ENCODE measurements around the gene TGFB3. TPM values are rescaled to one million over a fixed set of nuclear protein-coding genes. Genes with fewer than 3 reads are reported as not detected.

Gene TGFB3
- total RNA-seq, 2 experiments from 2014 or later, result 8.4 to 11.8 TPM

- DNase-seq, result no peak
- no peaks in the 10 kb centered on the region for H3K27me3 ChIP-seq (ENCODE audit: control insufficient read depth in 1 of 2, insufficient read depth in 2 of 2, low read length in 2 of 2)
- ATAC-seq (ENCODE audit: poor library complexity), result no peak
- no peaks in the 10 kb centered on the region for H3K4me1 ChIP-seq (ENCODE audit: insufficient read depth, low read length)
- H3K27ac Mint-ChIP-seq, result no peak overlapping the region
- peaks cover 28% of the 10 kb centered on the region for H3K36me3 ChIP-seq (ENCODE audit: insufficient read depth, low read length)
- intact Hi-C loops (cut with DNase I, micrococcal nuclease), result no loop called here
- peaks cover 74% of the 10 kb centered on the region for H3K36me3 Mint-ChIP-seq (ENCODE audit: low read depth)
- TF ChIP-seq CTCF (IDR thresholded peaks at IDR 0.05), result no peak
- CTCF ChIA-PET, result no interaction called here
- POLR2A ChIA-PET, result no interaction called here
- no peak overlapping the region for H3K27ac ChIP-seq (ENCODE audit: low read depth in 1 of 2, low read length in 2 of 2)
- H3K4me3 ChIP-seq (ENCODE audit: low read length), result no peak overlapping the region
- H3K9me3 ChIP-seq (ENCODE audit: control insufficient read depth in 1 of 2, insufficient read depth in 1 of 2, low read length in 2 of 2), result no peaks in the 10 kb centered on the region
- no peak overlapping the region for H3K4me3 Mint-ChIP-seq
- no peaks in the 10 kb centered on the region for H3K4me1 Mint-ChIP-seq (ENCODE audit: low read depth)
- no peaks in the 10 kb centered on the region for H3K27me3 Mint-ChIP-seq
- no peaks in the 10 kb centered on the region for H3K9me3 Mint-ChIP-seq
Measured at GRCh38 chr14:75995372-75996041, 13.7 kb upstream of the TGFB3 start.

GRCh38 chr14:75993567-75994041 lies 11.8 kb upstream of the TGFB3 start:
- DNase-seq (no peak), ATAC-seq (ENCODE audit: poor library complexity) (no peak)
- Histone ChIP-seq H3K9me3 (ENCODE audit: control insufficient read depth in 1 of 2, insufficient read depth in 1 of 2, low read length in 2 of 2) (no peaks in the 10 kb centered on the region), H3K27me3 (ENCODE audit: control insufficient read depth in 1 of 2, insufficient read depth in 2 of 2, low read length in 2 of 2) (no peaks in the 10 kb centered on the region), H3K36me3 (ENCODE audit: insufficient read depth, low read length) (peaks cover 31% of the 10 kb centered on the region), H3K27ac (ENCODE audit: low read depth in 1 of 2, low read length in 2 of 2) (no peak overlapping the region), H3K4me1 (ENCODE audit: insufficient read depth, low read length) (no peaks in the 10 kb centered on the region), H3K4me3 (ENCODE audit: low read length) (no peak overlapping the region)
- POLR2A ChIA-PET, result no interaction called here
- intact Hi-C loops (cut with DNase I, micrococcal nuclease), result no loop called here
- Mint-ChIP-seq H3K27me3 (no peaks in the 10 kb centered on the region), H3K4me3 (no peak overlapping the region), H3K9me3 (no peaks in the 10 kb centered on the region), H3K27ac (no peak overlapping the region), H3K36me3 (ENCODE audit: low read depth) (peaks cover 69% of the 10 kb centered on the region), H3K4me1 (ENCODE audit: low read depth) (no peaks in the 10 kb centered on the region)
- CTCF ChIA-PET, result interaction anchor here (1.2 kb wide), 2 partner anchors 11 to 285 kb away, joined by 3 read pairs; no protein-coding TSS in a partner anchor
- no peak for TF ChIP-seq CTCF (IDR thresholded peaks at IDR 0.05)

DNA sequence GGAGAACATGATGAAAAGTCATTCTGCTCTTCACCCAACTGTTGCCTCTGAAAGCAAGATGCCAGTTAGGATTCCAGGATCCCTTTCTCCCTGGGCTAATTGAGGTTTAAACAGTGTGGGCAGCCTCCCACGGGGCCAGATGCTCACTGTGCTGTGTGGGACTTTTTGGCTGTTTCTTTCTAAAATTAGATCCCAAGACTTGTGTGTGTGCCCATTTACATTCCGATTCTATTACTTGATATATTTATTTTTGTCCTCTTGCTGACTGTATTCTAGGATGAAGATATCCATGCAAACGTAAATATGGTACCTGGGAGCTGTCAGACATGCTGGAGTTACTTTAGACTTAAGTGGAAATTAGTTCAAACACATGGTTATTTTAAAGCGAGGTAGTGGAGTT lies 10.0 kb upstream of the TGFB3 start:
- Histone ChIP-seq H3K27me3 (ENCODE audit: control insufficient read depth in 1 of 2, insufficient read depth in 2 of 2, low read length in 2 of 2) (no peaks in the 10 kb centered on the region), H3K9me3 (ENCODE audit: control insufficient read depth in 1 of 2, insufficient read depth in 1 of 2, low read length in 2 of 2) (no peaks in the 10 kb centered on the region), H3K4me1 (ENCODE audit: insufficient read depth, low read length) (no peaks in the 10 kb centered on the region), H3K27ac (ENCODE audit: low read depth in 1 of 2, low read length in 2 of 2) (no peak overlapping the region), H3K36me3 (ENCODE audit: insufficient read depth, low read length) (peaks cover 27% of the 10 kb centered on the region), H3K4me3 (ENCODE audit: low read length) (no peak overlapping the region)
- TF ChIP-seq CTCF (IDR thresholded peaks at IDR 0.05), result no peak
- Mint-ChIP-seq H3K27ac (no peak overlapping the region), H3K27me3 (no peaks in the 10 kb centered on the region), H3K9me3 (no peaks in the 10 kb centered on the region), H3K4me1 (ENCODE audit: low read depth) (peaks cover 1% of the 10 kb centered on the region), H3K4me3 (no peak overlapping the region), H3K36me3 (ENCODE audit: low read depth) (peaks cover 51% of the 10 kb centered on the region)
- DNase-seq, result no peak
- ChIA-PET CTCF (no interaction called here), POLR2A (no interaction called here)
- intact Hi-C loops (cut with DNase I, micrococcal nuclease), result no loop called here
- no peak for ATAC-seq (ENCODE audit: poor library complexity)
